ENCODE measurements around the gene CABCOCO1. TPM values are rescaled to one million over a fixed set of nuclear protein-coding genes. Genes with fewer than 3 reads are reported as not detected.

CABCOCO1 gene
- under 1 TPM in 1 of 4 donors, not detected in 3; 0.65 TPM for total RNA-seq

GRCh38 chr10:61662794-61663259 lies at the start of gene CABCOCO1:
Gene CABCOCO1, plus strand, starts transcription at chr10:61662929. Its CDS starts 44 bp downstream, at chr10:61662973.
- no peak for DNase-seq (ENCODE audit: low spot score)
- TF ChIP-seq CTCF (IDR thresholded peaks at IDR 0.05) = no peak
- peak; percentile 88 for ATAC-seq (ENCODE audit: low FRiP score)

GRCh38 chr10:61613665-61614064 lies 49.1 kb upstream of the CABCOCO1 start:
- TF ChIP-seq CTCF (IDR thresholded peaks at IDR 0.05) = no peak
- no peak for ATAC-seq (ENCODE audit: low FRiP score)
- no peak for DNase-seq (ENCODE audit: low spot score)

GRCh38 chr10:61616611-61617010 lies 46.1 kb upstream of the CABCOCO1 start:
- no peak for TF ChIP-seq CTCF (IDR thresholded peaks at IDR 0.05)
- DNase-seq (ENCODE audit: low spot score) (no peak), ATAC-seq (ENCODE audit: low FRiP score) (no peak)

- ATAC-seq (ENCODE audit: low FRiP score) = no peak
- no peak for TF ChIP-seq CTCF (IDR thresholded peaks at IDR 0.05)
- no peak for DNase-seq (ENCODE audit: low spot score)
Measured at GRCh38 chr10:61617180-61617579, 45.5 kb upstream of the CABCOCO1 start.

GRCh38 chr10:61617586-61617985 lies 45.1 kb upstream of the CABCOCO1 start:
- TF ChIP-seq CTCF (IDR thresholded peaks at IDR 0.05) = no peak
- no peak for ATAC-seq (ENCODE audit: low FRiP score)
- DNase-seq (ENCODE audit: low spot score) = no peak

GRCh38 chr10:61618388-61618961 lies 44.3 kb upstream of the CABCOCO1 start:
- ATAC-seq (ENCODE audit: low FRiP score) = no peak
- no peak for TF ChIP-seq CTCF (IDR thresholded peaks at IDR 0.05)

GRCh38 chr10:61620506-61620905 lies 42.2 kb upstream of the CABCOCO1 start:
- ATAC-seq (ENCODE audit: low FRiP score) (no peak), DNase-seq (ENCODE audit: low spot score) (no peak)
- TF ChIP-seq CTCF (IDR thresholded peaks at IDR 0.05) = no peak

More at GRCh38 chr10:61618388-61618961, 44.3 kb upstream of the CABCOCO1 start:
- no peak for DNase-seq (ENCODE audit: low spot score)

All from omental fat pad (tissue), 4 donors.